ENCODE data around the gene GATB.

DNA sequence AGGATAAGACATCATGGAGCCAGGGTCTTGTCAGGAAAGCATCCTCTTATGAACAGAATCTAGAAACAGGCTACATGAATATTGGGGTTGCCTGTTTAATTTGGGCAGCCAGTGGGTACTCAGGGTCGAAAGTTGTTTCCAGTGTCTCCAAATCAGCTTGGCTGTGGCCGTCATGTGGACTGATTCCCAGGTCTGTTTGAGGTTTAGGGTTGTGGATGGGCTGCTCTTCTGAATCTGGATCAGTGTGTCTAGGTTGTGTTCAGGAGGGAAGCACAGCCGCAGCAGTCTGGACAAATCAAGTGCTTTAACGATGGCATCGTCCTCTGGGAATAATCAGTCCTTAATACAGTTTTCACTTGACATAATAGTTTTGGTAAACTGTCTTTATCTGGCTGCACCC is 94.3 kb downstream of the GATB start:
- TF ChIP-seq, protein P1, sequence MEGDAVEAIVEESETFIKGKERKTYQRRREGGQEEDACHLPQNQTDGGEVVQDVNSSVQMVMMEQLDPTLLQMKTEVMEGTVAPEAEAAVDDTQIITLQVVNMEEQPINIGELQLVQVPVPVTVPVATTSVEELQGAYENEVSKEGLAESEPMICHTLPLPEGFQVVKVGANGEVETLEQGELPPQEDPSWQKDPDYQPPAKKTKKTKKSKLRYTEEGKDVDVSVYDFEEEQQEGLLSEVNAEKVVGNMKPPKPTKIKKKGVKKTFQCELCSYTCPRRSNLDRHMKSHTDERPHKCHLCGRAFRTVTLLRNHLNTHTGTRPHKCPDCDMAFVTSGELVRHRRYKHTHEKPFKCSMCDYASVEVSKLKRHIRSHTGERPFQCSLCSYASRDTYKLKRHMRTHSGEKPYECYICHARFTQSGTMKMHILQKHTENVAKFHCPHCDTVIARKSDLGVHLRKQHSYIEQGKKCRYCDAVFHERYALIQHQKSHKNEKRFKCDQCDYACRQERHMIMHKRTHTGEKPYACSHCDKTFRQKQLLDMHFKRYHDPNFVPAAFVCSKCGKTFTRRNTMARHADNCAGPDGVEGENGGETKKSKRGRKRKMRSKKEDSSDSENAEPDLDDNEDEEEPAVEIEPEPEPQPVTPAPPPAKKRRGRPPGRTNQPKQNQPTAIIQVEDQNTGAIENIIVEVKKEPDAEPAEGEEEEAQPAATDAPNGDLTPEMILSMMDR (IDR thresholded peaks at IDR 0.05), result no peak
- no peak for TF ChIP-seq POLR2A (IDR thresholded peaks at IDR 0.05)

All from Peyer's patch (tissue), 4 donors.